NCI-H1048 (cell line): ENCODE results near the gene VAV3.
"Not testable (repeated sequence)": the region's sequence is repeated elsewhere in the genome, so short reads cannot be mapped to it uniquely, and the experiment has no call there.

ENCODE experiments used
- DNase-seq: peaks from one replicate; lab custom pipeline; 2025; lab: John Stamatoyannopoulos, UW

Gene VAV3

GRCh38 chr1:107935396-107936064 lies 29.4 kb downstream of the VAV3 start:
- no peak for DNase-seq

DNA sequence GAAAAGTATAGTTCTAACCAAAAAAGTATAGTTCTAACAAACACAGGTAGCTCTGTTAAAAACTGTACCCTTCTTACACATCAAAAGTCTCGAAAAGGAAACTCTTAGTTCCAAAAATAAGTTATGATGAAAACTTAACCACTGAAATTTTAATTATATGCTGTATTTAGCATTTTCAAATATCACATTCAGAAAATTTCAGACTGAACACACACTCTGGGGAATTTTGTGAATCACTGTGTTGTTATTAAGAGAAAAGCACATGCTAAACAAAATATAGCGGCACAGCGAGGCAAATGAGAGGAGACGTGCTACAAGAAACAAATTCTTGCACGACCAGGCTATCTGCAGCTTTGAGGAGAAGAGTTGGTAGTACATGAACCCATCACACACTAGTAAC lies 30.4 kb downstream of the VAV3 start:
- no peak for DNase-seq

DNA sequence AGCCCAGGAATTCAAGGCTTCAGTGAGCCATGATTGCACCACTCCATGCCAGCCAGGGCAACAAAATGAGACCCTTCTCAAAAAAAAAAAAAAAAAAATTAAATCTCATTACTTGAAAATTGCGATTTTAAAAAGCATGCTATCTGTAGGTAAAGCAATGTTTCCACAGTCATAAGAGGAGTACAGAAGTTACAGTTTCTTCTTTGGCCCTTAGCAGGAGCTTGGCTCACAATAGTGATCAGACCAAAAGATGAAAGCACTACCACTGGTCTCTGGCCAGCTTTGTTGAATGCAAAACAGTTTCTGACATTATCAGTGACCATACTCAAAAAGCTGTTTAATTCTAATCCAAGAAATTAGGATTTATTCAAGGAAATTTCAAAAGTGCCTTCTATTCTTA lies 31.2 kb downstream of the VAV3 start:
- no peak for DNase-seq

- no peak for DNase-seq
Measured at GRCh38 chr1:107930292-107930691, 34.7 kb downstream of the VAV3 start.

GRCh38 chr1:107927820-107928219 lies 37.2 kb downstream of the VAV3 start:
- no peak for DNase-seq

DNA sequence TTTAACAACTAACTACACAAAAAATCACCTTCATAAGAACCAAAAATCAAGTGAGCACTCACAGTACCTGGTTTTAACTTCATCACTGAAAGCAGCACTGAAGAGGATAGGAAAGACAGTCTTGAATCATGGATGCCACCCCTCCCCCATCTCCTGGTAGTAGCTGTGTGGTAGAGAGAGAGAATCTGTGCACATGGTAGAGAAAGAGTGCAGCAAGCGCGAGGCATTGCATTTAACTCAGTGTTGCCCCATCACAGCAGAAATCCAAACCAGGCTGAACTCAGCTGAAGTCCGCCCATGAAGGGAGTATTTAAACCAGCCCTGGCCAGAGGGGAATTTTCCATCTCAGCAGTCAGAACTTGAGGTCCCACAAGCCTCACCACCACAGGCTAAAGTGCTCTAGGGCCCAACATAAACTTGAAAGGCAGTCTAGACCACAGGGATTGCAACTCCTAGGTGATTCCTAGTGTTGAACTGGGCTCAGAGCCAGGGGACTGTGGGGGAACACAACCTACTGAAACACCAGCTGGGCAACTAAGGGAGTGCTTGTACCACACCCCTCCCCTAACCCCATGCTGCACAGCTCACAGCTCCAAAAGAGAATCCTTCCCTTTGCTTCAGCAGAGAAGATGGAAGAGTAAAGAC lies 38.4 kb downstream of the VAV3 start:
- DNase-seq = no peak

DNA sequence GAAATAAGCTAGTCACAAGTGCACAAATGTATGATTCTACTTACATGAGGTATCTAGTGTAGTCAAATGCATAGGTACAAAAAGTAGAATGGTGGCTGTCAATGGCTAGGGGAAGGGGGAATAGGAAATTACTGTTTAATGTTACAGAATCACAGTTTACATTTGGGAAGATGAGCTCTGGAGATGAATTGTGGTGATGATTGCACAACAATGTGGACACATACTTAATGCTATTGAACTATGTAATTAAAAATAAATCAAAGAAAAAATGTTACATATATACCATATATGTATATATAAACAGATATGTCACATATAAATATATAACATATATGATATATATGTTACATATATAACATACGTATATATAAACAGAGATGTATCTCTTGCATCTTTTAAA lies 39.4 kb downstream of the VAV3 start:
- no peak for DNase-seq

GRCh38 chr1:107920999-107921398 lies 44.0 kb downstream of the VAV3 start:
- DNase-seq = no peak

DNA sequence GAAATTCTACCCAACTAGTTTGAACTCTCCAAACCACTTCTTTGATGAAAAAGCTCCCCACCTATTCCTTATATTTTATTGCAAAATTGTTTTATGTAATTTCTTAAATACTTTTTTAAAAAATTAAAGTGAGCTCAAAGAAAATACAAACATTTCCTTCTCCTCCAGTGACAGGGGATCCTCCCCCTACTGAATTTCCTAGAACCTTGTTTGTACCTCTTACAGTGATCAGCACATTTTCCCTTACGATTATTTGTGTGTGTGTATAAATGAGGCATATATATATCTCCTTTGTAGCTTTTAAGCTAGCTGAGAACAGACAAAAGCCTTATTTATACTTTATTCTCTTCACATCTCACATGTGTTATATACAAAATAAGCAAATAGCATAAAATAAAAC lies 44.4 kb downstream of the VAV3 start:
- no peak for DNase-seq

DNA sequence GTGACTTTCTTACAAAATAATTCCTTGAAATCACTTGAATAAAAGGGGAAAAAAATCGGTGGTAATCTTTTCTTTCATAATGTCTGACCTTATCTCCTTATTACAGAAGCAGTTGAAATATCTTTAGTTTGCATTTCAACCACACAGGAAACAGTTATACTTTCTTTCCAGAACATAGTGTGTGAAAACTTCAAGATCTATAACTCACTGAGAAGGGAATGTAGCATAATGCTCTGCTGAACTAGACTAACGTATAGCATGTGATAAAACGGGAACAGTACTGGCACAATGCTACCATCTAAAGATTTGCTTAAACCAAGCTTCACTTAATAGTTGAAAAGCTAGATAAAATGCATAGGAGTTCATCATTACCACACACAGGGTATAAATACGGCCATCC lies 45.0 kb downstream of the VAV3 start:
- DNase-seq = no peak

- DNase-seq = no peak
Measured at GRCh38 chr1:107914119-107914765, 50.7 kb downstream of the VAV3 start.

- DNase-seq = no peak
Measured at GRCh38 chr1:107912656-107913055, 52.3 kb downstream of the VAV3 start.

DNA sequence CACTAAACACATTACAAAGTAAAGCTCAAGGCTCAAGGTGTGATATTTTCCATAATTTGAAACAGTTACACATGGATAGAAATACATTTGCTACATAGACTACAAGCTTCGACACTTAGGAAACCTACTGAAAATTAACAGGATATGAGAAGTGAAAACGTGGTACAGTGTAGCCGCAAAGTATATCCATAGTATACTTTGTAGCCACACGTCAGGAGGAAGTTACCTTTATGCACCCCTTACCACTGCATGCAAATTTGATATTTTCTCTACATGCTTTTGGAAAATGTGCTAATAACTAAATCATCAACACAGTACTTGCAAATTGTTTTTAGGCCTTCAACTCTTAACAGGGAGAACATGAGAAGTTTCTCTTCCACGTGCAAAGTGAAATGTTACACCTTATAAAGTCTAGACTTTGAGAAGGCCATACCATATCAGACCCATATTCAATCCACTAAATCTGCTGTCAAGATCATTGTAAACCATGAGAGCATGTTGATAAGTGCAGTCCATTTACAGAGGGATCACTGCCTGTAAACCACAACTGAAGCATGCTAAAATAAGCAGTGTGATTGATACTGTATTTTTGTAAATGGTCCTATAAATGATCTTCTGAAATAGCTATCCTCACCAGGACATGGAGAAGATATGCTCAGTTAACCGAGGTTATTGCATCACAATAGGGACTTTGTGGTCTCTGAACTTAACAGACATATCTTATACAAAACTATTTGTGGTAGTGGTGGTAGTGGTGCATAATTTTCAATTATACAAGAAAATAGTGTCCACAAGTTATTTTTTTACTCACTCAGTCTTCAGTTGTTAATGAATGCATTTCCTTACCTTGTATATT lies 64.7 kb downstream of the VAV3 start:
- no peak for DNase-seq

- no peak for DNase-seq
Measured at GRCh38 chr1:107899655-107900054, 65.3 kb downstream of the VAV3 start.

DNA sequence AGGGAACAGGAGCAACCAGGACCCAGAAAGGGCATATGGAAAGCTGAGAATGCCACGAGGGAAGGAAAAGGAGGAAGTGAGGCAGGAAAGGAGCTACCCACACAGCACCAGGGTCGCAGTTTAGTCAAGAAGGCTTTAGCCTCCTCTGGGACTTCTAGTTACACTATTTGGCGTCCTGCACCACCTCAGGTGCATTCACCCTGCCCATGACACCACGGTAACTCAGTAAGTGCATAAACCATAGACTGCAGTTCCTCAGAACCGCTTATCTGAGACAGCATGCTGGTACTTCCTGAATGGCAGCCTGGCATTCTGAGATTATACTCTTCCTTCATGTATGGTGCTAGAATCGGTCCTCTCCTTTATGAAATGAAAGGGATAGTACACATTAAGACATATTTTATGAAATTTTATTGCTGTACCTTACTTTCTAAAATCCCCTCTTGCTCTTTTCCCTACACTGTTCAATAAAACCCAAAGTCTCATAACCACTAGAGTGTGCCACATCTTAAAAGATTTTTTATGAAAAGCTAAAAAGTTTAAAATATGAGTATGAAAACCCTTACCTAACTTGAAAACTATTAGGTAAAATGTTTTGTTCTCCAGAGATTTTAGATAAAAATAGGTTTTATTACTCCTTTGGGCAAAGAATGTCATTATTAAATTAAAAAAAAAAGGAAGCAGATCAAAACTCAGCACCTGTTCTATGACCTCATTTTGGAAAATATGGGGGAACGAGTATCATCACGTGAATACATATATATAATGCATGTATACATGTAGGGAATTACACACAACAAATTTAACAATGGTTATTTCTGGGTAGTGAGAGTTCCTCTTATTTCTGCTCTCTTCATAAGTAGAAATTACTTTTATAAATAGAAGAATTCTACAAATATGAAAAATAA lies 67.3 kb downstream of the VAV3 start:
- DNase-seq = no peak

DNA sequence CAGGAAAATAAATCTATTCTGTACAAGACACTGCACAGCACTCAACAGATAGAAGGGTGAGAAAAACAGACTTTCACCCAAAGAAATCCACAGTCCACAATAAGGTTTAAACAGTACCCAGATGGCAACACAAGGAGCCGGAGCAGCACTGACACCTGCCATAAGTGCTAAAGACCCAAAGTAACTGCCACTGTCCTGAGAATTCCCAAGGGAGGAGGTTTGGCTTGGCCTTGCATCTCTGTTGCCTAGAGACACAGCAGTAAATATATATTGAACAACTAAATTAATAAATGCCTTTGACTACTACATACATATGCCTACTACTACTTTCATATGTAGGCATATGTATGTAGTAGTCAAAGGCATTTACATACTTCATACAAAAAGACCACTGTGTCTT lies 68.0 kb downstream of the VAV3 start:
- DNase-seq = no peak

DNA sequence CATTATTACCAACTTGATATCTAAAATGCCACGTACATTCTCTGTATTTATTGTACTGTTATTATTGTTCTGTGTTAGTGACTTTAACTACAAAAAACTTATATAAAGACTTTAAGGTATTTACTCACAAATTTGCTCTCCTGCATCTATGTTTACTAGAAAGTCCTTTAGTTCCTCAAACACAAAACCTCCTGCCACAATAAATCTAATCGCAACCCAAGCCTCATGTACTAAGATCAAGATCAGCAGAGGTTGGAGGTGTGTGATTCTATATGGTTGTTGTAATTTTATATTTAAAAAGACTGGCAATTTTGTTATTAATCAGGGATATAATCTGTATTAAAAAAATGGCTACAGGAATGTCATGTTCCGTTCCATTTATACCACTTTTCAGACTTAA lies 68.6 kb downstream of the VAV3 start:
- DNase-seq = no peak

DNA sequence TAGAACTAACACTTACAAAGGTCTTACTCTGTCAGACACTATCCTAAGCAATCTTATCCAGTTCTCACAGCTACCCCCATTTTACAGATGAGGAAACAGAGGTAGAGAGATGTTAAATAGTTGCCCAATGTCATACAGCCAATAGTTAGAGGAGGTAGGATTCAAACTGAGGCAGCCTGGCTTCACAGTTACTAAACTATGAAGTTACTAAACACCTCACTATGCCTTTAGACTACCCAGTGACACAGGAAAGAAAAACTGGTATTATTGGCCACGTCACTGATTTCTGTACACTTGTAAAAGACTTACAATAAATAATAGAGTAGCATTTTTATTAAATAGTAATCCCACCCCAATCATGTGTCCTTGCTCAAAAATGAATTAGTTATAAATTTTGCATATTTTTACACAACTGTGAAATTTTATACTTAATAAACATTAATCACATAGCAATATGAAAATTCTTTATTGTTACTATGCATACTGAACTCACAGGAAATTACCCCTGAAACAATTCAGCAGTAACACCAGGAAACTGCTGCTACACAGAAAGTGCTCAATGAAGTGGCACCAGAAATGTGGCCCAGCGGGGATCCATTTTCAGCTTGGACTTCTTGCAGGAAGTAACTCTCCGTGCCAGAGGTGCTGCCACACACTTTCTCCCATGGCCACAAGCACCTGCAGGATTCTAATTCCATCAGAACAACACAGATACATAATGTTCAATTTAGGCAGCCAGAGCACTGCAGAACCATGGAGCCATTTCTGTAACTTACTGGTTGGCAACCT lies 69.4 kb downstream of the VAV3 start:
- no peak for DNase-seq

DNA sequence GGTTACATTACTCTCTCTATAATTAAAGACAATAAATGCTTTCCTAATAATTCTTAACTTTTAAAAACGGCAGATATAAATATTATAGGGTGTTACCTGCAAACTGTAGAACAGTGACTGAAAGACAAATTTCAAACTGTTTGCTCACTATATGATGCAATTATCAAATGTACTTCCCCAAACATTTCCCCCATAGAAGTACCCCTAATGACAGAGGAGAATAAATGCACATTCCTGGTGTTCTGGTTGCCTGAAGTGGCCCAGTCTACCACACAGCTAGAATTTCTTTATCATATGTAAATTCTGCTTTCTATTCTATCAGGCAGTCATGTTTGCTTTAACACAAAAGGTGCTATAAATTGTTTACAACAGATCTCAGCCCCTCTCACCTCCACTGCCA lies 70.4 kb downstream of the VAV3 start:
- DNase-seq = no peak

GRCh38 chr1:107893350-107893749 lies 71.6 kb downstream of the VAV3 start:
- not testable (repeated sequence) for DNase-seq

GRCh38 chr1:107889524-107889923 lies 75.5 kb downstream of the VAV3 start:
- no peak for DNase-seq
